Skin of body (tissue), 2 donors: ENCODE measurements around the gene PRKRIP1. TPM values are rescaled to one million over a fixed set of nuclear protein-coding genes. Genes with fewer than 3 reads are reported as not detected.
"Not testable (repeated sequence)": the region's sequence is repeated elsewhere in the genome, so short reads cannot be mapped to it uniquely, and the experiment has no call there.

Experiments
- DNase-seq: peaks from one replicate; lab custom pipeline; 2025; lab: John Stamatoyannopoulos, UW
- total RNA-seq: library from RNA; depleted of rRNA; stranded (reverse); fragments of >200 nt; gene quantifications from one replicate; pipeline ENCODE4 v1.2.3, GENCODE V29; 2014

Gene PRKRIP1, protein sequence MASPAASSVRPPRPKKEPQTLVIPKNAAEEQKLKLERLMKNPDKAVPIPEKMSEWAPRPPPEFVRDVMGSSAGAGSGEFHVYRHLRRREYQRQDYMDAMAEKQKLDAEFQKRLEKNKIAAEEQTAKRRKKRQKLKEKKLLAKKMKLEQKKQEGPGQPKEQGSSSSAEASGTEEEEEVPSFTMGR
- 18.0 TPM for total RNA-seq

DNA sequence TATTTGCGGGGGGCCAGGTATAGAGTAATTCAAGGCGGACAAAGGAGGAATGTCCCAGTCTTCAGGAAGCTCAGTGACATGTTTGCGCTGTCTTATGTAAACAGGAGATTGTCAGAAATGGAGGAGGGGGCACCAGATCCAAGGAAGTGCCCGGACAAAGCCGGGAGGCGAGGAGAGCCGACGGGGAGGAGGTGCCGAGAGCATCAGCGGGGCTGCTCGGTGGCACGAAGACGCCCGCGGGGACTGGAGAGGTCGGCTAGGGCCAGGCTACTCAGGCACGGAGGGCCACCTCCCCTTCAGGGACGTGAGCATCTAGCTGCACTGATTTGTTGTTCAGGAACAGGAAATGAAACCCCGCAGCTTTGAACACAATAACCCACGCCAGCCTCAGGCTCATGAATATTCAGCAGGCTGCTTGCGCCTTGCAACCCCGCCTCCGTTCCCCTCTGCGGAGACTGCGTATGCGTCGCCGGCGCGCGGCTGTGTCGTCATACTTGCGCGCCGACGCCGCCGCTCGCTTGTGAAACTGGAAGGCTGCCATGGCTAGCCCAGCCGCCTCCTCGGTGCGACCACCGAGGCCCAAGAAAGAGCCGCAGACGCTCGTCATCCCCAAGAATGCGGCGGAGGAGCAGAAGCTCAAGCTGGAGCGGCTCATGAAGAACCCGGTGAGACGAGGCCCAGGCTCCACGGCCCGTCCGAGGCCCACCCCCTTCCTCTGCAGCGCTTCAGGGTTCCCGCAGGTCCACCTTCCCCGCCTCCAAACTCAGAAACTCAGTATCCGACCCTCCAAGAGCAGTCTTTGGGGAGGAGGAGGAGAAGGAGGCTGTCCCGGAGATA is at the start of gene PRKRIP1:
Gene PRKRIP1, plus strand, starts transcription at position 491 of the 837 bp plus-strand sequence. Its CDS starts 49 bp downstream, at position 540.
- DNase-seq = peak; percentile 91

DNA sequence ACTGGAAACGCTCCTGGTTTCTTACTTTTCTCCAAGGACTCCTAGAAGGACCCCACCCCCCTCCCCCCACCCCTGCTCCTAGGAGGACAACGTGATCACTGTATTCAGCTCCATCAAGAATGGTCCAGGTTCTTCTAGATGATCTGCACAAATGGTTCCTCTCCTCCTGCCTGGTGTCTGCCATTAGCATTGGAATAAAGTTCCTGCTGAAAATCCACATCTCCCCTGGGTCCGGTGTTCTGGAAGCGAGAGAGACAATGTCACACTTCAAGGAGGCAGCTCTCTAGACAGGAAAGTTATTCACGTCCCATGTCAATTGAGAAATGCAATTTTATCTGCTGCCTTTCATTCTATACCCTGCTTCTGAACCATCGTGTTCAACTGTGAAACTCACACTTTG is 49.2 kb upstream of the PRKRIP1 start:
- DNase-seq = not testable (repeated sequence)

DNA sequence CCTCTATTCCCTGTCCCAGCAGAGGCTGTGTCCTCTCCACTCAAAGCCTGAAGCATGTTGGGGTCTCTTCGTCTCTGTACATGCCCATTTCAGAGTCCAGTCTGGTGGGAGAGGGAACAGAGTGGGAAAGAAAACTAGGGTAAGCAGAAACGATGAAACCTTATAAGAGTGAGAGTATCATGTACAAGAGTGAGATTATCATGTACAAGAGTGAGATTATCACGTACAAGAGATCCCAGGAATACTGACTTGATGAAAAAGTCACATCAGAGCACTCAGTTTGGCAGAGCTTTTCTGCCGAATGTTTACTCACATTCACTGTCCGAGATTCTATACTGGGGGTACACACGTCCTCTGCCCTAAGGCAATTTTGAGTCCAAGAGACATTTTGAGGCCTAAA is 39.8 kb upstream of the PRKRIP1 start, which contains the start of gene SPDYE6:
Gene SPDYE6, minus strand, starts transcription at position 101 of the 400 bp plus-strand sequence. CDS start 421 bp downstream, outside the sequence.
- not testable (repeated sequence) for DNase-seq

DNA sequence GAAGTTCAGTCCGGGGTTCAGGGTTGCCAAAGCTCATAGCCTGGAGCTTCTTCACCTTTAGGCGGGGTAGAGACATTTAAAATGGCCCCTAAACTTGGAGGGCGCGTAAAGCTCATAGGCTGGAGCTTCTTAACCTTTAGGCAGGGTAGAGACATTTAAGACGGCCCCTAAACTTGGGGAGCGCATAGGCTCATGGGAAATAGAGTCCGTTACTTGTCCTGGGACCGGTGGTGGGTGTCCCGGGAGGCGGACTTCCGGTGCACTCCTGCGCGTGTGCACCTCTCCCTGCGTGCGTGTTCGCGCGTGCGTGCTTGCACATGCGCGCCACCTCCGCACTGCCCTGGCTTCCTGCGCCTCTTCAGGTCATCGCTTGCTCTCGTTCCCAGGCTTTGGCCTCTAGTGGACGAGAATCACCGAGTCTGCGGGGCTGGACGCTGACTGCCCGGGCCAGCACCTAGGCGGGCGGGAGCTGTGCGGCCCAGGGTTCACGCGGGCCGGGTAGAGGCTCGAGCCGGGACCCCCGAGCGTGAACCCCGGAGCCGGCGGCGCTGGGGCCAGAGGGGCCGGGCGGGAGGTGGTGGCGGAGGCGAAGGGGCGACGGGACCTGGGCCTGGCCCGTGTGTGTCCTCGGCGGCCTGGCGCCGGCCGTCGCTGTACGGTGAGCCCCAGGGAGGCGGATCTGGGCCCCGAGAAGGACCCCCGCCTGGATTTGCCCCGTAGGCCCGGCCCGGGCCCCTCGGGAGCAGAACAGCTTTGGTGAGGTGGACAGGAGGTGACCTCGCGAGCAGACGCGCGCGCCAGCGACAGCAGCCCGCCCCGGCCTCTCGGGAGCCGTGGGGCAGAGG is 32.4 kb upstream of the PRKRIP1 start:
- DNase-seq = peak; percentile 97

DNA sequence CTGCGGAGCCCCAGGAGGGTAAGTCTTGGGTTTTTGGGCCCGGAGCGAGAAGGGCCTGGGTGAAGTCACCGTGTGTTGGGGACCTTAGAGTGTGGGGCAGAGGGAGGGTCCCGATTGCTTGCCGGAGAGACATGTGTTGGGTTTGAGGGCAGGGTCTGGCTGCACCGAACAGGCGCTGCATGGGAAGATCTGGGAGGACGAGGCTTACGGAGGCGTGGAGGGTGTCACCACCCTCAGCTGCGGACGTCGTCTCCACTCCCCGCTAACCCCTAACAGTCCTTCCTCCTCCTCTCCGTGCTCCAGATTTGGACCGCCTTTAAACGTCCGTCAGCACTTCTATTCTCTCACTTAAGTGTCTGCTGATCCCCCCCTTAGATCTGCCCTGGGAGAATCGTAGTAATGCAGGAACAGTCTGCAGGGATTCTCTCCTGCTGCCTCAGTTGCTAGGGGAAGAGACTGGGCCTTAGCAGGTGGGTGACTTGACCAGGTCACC is 31.7 kb upstream of the PRKRIP1 start:
- DNase-seq = not testable (repeated sequence)

DNA sequence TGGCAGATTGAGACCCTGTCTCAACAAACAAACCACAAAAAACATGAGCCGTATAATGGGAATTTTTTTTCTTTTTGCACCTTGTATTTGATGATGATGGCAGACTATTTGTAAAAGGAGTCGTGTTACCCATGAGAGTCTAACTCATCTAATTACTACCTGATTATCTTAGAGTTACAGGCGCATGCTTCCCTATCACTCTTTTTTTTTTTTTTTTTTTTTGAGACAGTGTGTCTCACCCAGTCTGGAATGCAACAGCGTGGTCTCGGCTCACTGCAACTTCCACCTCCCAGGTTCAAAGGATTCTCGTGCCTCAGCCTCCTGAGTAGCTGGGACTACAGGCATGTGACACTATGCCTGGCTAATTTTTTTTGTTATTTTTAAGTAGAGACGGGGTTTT is 30.8 kb upstream of the PRKRIP1 start:
- DNase-seq = not testable (repeated sequence)

DNA sequence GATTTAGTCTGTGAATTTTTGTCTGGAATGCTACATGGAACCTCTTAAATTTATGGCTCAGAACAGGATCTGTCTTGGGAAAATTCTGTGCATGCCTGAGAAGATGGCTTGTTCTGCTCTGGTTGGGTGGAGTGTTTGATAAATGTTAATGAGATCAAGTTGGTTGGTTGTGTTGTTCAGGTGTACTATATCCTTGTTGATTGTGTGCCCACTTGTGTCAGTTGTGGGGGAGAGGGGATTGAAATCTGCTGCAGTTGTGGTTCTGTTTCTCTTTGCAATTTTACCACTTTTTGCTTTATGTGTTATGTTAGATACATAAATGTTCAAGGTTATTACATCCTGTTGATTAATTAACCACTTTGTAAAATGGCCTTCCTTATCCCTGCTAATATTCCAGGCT is 26.1 kb upstream of the PRKRIP1 start:
- not testable (repeated sequence) for DNase-seq

DNA sequence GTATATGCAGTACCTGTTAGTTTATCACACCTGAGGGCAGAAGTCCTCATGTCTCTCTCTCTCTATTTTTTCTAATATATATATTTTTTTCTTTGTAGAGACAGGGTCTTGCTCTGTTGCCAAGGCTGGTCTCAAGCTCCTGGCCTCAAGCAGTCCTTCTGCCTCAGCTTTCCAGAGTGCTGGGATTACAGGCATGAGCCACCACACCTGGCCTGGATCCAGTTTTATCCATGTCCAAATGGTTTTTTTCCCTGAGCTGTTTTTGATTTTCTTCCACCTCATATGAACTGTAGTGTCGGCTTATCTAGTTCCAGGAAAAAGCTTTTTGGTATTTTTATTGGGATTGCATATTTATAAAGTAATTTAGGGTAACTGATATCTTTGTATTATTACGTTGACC is 23.4 kb upstream of the PRKRIP1 start:
- DNase-seq = not testable (repeated sequence)

DNA sequence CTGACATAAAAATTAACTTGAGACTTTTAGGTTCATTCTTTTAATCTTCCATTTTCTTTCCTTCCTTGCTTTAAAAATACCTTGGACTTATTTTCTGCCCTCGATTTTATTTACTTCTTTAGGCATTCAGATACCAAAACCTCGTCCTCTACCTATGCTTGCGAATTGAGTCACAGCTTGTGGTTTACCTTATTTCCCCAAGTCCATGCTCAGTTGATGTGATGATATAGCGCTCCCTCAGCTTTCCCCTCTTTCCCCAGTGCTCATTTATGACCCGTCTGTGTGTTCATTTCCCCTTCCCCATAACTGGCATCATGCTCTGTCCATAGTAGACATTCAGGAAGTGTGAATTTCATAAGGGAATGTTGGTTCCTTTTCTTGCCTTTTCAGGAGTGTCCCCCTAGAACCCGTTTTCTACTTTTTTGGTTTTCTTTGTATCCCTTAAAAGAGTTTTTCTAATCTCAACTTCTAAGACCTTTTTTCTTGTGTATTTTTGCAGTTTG is 19.1 kb upstream of the PRKRIP1 start:
- no peak for DNase-seq

DNA sequence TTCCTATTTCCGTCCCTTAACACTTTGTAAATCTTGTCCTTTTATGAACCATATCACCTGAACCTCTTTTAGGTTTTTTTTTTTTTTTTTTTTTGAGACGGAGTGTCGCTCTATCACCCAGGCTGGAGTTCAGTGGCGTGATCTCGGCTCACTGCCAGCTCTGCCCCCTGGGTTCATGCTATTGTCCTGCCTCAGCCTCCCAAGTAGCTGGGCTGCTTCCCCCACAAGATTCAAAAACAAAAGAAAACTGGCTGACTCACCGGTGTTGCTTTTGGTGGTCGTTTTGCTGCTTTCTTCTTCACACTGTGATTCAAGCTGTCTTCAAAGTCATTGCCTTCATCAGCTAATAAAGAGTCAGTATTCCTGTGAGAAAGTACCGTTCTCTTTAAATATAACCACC is 15.3 kb upstream of the PRKRIP1 start:
- DNase-seq = not testable (repeated sequence)

DNA sequence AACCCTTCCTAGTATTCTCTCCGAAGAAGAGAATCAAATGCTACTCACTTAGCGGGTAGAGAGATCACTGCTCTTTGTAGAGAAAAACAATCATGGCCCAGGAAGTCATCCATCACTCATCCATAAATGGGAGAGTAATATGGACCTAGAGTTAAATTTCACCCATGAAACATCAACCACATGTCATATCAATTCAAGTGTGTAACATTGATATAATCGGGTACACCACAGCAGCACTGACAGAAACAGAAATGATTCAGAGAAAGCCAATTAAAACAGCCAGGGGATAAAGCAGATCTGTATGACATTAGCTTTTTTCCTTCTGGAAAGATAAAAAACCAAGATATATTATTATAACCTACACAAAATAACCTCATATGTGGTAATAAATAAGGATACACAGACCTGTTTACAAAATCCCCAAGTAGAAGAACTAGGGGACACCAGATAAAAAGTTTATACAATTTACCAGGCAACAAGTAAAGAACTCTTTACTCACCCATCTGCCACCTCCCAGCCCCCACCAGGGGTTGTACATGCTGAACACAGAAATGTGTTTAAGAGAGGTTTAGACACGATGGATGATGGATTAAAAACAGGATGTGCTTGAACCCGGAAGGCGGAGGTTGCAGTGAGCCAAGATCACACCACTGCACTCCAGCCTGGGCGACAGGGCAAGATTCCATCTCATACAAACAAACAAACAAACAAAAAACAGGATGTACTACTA is 14.3 kb upstream of the PRKRIP1 start:
- not testable (repeated sequence) for DNase-seq

DNA sequence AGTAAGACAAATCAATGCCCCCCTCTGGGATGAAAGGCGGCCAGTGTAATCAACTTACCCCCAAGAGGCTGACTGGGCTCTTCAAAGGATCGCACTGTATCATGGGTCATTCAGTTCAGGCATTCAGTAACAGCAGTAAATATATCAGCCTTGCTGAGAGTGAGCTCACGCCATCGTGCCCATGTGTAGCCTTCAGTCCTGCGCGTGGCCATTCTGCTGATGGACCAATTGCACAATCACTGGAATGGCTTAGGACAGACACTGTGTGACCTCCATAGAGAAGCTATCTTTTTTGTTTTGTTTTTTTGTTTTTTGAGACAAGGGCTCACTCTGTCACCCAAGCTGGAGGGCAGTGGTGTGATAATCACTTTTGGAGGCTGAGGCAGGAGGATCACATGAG is 9.1 kb upstream of the PRKRIP1 start:
- DNase-seq = no peak

DNA sequence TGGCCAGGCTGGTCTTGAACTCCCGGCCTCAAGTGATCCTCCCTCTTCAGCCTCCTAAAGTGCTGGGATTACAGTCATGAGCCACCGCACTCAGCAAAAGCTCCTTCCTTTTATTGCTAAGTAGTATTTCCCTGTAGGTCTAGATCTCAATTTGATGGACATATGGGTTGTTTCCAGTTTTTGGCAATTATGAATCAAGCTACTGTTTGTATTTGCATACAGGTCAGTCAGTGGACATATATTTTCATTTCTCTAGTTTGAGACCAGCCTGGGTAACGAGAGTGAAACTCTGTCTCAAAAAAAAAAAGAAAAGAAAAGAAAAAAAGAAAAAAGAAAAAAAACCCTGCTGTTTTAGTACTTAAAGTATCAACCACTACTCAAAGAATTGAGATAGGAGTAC is 6.4 kb upstream of the PRKRIP1 start:
- no peak for DNase-seq

DNA sequence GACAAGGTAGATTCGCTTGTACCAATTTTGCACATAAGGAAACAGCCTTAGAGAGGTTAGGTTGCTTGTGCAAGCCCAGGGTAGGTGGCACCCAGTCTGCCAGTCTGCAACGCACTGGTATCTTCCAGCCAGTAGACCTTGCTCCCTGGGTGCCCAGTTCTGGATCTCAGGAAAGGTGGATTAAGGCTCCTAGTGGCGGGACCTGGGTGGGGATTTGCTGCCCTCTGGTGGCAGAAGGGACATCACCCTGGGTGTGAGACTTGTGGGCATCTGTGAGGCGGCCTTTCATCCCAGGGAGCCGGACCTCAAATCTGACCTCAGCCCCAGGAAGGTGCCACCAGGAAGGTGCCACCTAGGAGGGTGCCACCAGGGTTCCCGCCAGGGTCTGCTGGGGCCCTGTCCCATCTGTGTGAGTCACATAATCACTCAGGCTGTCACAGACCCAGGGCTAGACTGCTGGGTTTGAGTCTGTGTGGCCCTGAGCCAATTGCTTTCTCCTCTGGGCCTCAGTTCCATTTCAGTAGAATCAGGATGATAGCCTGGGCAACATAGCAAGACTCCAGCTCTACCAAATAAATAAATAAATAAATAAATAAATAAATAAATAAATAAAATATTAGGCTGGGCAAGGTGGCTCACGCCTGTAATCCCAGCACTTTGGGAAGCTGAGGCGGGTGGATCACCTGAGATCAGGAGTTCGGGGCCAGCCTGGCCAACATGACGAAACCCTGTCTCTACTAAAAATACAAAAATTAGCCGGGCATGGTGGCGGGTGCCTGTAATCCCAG is 5.3 kb upstream of the PRKRIP1 start:
- DNase-seq = peak; percentile 23

DNA sequence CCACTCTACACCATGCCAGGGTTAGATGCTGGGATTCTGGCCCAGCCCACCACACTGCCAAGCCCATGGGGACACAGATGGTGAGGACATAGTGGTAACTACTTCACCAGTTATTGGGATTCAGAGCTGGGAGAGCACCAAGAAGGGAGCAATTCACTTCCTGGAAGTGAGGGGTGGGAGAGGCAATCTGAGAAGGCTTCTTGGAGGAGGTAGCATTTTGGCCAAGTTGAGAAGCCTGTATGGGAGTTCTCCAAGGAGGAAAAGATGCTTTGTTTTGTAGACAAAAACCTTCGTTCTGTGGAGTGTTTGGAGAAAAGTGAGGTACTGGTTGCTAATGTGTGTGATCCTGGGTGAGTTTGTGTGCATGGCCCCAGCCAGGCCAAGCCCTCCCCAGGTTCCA is 3.8 kb upstream of the PRKRIP1 start:
- DNase-seq = no peak

DNA sequence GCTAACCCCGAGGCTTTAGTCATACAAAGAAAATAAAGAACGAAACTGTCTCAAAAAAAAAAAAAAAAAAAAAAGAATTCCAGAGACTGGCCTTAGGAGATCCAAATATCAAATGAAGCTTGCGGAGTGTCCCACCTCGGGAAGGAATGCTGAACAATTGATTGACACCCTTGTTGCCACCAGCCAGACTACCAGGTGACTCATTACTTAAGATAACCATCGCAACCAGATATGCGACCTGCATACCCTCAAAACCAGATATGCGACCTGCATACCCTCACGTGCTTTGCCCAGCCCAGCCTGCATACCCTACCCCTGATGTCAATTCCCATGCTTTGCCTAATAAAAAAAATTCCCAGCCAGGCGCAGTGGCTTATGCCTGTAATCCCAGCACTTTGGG is 2.7 kb upstream of the PRKRIP1 start:
- no peak for DNase-seq

DNA sequence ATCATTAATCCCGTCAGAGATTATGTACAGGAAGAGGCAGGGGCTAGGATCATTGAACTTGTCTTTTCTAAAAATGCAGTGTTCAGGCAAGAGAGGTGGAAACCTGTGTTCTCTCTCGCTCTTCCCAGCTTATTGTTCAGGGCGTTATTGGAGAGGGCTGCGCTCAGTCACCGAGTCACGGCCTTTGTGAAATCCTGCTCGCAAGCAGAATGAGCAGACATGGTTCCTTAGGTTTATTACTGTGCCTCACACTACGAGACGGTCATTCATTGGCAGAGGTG is 631 bp upstream of the PRKRIP1 start:
- DNase-seq = no peak

DNA sequence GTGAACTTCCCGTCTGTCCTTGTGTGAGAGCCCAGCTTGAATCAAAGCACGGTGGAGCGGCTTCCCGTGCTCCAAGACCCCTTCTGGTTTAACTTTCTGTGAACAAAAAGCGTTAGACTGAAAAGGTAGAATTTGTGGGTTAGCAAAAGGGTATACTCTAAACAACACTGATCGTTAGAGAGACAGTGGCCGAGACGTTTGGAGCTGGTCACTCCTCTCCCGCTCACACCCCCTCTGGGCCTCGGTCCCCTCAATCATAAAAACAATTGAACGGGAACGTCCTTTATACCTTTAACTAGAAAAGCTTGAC is 502 bp downstream of the PRKRIP1 start:
- no peak for DNase-seq

DNA sequence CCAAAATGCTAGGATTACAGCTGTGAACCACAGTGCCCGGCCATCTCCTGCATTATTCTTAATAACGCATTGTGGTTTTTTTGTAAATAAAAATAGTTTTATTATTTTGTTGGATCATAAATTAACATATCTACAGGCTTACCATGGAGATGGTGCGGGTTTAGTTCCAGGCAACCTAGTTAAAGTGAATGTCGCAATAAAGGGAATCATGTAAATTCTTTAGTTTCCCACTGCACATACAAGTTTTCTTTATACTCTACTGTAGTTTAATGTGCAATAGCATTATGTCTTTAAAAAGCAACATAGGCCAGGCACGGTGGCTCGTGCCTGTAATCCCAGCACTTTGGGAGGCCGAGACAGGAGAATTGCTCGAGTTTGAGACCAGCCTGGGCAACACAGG is 2.4 kb downstream of the PRKRIP1 start:
- DNase-seq = no peak

DNA sequence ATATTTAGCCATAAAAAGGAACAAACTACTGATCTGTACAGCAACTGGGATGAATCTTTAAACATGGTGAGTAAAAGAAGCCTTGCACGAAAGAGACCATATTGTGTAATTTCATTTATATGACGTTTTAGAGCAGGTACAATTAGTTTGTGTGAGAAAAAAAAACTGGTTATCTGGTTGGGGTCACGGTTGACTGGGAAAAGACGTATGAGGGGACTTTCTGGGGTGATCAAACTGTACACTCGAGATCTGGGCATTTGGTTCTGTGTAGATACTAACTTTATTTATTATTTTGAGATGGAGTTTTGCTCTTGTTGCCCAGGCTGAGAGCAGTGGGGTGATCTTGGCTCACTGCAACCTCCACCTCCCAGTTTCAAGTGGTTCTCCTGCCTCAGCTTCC is 4.2 kb downstream of the PRKRIP1 start:
- no peak for DNase-seq
